ENCODE results near the gene S100A6. TPM values are rescaled to one million over a fixed set of nuclear protein-coding genes. Genes with fewer than 3 reads are reported as not detected.
"Not testable (repeated sequence)": the region's sequence is repeated elsewhere in the genome, so short reads cannot be mapped to it uniquely, and the experiment has no call there.

S100A6 gene
- total and polyA plus RNA-seq, 4 donors = 5.7 to 124 (median 28.7) TPM

DNA sequence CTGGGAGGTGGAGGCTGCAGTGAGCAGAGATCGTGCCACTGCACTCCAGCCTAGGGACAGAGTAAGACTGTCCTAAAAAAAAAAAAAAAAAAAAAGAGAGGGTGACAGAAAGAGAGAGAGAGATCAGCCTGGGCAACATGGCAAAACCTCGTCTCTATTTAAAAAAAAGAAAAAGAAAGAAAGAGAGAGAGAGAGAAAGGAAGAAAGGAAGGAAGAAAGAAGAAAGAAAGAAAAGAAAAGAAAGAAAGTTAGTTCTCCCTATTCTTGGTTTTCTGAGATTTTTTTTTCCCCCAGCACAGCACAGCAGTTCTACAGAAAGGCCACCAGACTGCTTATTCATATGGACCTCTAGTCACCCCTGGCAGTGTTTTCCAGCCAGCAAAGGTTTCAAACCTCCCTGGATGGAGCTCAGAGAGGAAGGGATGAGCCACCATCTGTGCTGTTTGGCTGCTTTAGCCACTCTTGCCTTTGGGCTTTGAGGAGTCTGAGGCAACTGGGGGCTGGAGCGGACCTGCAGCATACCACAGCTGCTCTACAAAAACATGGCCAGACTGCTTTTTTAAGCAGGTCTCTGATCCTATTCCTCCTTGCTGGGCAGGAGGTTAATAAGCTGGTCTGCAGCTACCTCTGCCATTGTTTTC lies 10.6 kb downstream of the S100A6 start:
- TF ChIP-seq YY1 (IDR thresholded peaks at IDR 0.05) (no peak), GABPA (IDR thresholded peaks at IDR 0.05 in 1 of 2, conservative IDR thresholded peaks at IDR 0.05 in 1 of 2) (no peak), SP1 (IDR thresholded peaks at IDR 0.05) (no peak), HNF4A (conservative IDR thresholded peaks at IDR 0.05) (no peak), FOXA2 (IDR thresholded peaks at IDR 0.05) (no peak), FOXA1 (IDR thresholded peaks at IDR 0.05) (no peak)
- TF ChIP-seq, protein P1, sequence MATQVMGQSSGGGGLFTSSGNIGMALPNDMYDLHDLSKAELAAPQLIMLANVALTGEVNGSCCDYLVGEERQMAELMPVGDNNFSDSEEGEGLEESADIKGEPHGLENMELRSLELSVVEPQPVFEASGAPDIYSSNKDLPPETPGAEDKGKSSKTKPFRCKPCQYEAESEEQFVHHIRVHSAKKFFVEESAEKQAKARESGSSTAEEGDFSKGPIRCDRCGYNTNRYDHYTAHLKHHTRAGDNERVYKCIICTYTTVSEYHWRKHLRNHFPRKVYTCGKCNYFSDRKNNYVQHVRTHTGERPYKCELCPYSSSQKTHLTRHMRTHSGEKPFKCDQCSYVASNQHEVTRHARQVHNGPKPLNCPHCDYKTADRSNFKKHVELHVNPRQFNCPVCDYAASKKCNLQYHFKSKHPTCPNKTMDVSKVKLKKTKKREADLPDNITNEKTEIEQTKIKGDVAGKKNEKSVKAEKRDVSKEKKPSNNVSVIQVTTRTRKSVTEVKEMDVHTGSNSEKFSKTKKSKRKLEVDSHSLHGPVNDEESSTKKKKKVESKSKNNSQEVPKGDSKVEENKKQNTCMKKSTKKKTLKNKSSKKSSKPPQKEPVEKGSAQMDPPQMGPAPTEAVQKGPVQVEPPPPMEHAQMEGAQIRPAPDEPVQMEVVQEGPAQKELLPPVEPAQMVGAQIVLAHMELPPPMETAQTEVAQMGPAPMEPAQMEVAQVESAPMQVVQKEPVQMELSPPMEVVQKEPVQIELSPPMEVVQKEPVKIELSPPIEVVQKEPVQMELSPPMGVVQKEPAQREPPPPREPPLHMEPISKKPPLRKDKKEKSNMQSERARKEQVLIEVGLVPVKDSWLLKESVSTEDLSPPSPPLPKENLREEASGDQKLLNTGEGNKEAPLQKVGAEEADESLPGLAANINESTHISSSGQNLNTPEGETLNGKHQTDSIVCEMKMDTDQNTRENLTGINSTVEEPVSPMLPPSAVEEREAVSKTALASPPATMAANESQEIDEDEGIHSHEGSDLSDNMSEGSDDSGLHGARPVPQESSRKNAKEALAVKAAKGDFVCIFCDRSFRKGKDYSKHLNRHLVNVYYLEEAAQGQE (IDR thresholded peaks at IDR 0.05) = no peak
- WGBS = 67% methylated on average over 3 of the region's 3 CpGs
- Histone ChIP-seq H3K27ac (ENCODE audit: low read depth in 1 of 2, low read length in 2 of 2) (no peak overlapping the region), H3K4me1 (ENCODE audit: control insufficient read depth in 4 of 4, insufficient read depth in 4 of 4, low read length in 3 of 4) (peaks cover 0 to 2% (median 0%) of the 10 kb centered on the region in 4 donors), H3K27me3 (ENCODE audit: control insufficient read depth in 4 of 4, insufficient read depth in 4 of 4, low read length in 3 of 4) (no peaks in the 10 kb centered on the region), H3K9ac (ENCODE audit: low read depth in 1 of 2, low read length in 2 of 2) (no peak overlapping the region), H3K4me3 (ENCODE audit: low read depth in 1 of 3, low read length in 3 of 3) (no peak overlapping the region), H3K9me3 (ENCODE audit: control insufficient read depth in 4 of 4, low read length in 3 of 4) (no peaks in the 10 kb centered on the region), H3K36me3 (ENCODE audit: control insufficient read depth in 4 of 4, insufficient read depth in 3 of 4, low read depth in 1 of 4, low read length in 3 of 4) (no peaks in the 10 kb centered on the region)
- no peak for DNase-seq (ENCODE audit: low spot score)

DNA sequence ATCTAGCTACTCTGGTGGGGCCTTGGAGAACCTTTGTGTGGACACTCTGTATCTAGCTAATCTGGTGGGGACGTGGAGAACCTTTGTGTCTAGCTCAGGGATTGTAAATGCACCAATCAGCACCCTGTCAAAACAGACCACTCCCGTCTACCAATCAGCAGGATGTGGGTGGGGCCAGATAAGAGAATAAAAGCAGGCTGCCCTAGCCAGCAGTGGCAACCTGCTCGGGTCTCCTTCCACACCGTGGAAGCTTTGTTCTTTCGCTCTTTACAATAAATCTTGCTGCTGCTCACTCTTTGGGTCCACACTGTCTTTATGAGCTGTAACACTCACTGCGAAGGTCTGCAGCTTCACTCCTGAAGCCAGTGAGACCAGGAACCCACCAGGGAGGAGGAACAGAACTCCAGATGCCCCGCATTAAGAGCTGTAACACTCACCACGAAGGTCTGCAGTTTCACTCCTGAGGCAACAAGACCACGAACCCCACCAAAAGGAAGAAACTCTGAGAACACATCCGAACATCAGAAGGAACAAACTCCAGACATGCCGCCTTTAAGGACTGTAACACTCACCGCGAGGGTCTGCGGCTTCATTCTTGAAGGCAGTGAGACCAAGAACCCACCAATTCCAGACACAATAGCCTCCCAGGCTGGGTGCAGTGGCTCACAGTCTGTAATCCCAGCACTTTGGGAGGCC lies 13.3 kb downstream of the S100A6 start:
- not testable (repeated sequence) for DNase-seq (ENCODE audit: low spot score)

DNA sequence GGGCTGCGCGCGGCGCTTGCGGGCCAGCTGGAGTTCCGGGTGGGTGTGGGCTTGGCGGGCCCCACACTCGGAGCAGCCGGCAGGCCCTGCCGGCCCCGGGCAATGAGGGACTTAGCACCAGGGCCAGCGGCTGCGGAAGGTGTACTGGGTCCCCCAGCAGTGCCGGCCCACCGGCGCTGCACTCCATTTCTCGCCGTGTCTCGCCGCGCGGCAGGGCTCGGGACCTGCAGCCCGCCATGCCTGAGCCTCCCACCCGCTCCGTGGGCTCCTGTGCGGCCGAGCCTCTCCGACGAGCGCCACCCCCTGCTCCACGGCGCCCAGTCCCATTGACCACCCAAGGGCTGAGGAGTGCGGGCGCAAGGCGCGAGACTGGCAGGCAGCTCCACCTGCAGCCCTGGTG lies 14.0 kb downstream of the S100A6 start:
- not testable (repeated sequence) for H3K36me3 ChIP-seq (ENCODE audit: control insufficient read depth in 4 of 4, insufficient read depth in 3 of 4, low read depth in 1 of 4, low read length in 3 of 4); DNase-seq (ENCODE audit: low spot score); H3K9me3 ChIP-seq (ENCODE audit: control insufficient read depth in 4 of 4, low read length in 3 of 4); H3K27me3 ChIP-seq (ENCODE audit: control insufficient read depth in 4 of 4, insufficient read depth in 4 of 4, low read length in 3 of 4); H3K4me1 ChIP-seq (ENCODE audit: control insufficient read depth in 4 of 4, insufficient read depth in 4 of 4, low read length in 3 of 4); H3K9ac ChIP-seq (ENCODE audit: low read depth in 1 of 2, low read length in 2 of 2); H3K27ac ChIP-seq (ENCODE audit: low read depth in 1 of 2, low read length in 2 of 2); H3K4me3 ChIP-seq (ENCODE audit: low read depth in 1 of 3, low read length in 3 of 3)
- WGBS = 97% methylated on average over 37 of the region's 37 CpGs

More for the DNA sequence above, 13.3 kb downstream of the S100A6 start:
- H3K27ac ChIP-seq (ENCODE audit: low read depth in 1 of 2, low read length in 2 of 2); H3K4me1 ChIP-seq (ENCODE audit: control insufficient read depth in 4 of 4, insufficient read depth in 4 of 4, low read length in 3 of 4); H3K36me3 ChIP-seq (ENCODE audit: control insufficient read depth in 4 of 4, insufficient read depth in 3 of 4, low read depth in 1 of 4, low read length in 3 of 4); H3K9ac ChIP-seq (ENCODE audit: low read depth in 1 of 2, low read length in 2 of 2); H3K9me3 ChIP-seq (ENCODE audit: control insufficient read depth in 4 of 4, low read length in 3 of 4); H3K4me3 ChIP-seq (ENCODE audit: low read depth in 1 of 3, low read length in 3 of 3); H3K27me3 ChIP-seq (ENCODE audit: control insufficient read depth in 4 of 4, insufficient read depth in 4 of 4, low read length in 3 of 4): not testable (repeated sequence)
- 78% methylated on average over 14 of the region's 14 CpGs for WGBS

DNA sequence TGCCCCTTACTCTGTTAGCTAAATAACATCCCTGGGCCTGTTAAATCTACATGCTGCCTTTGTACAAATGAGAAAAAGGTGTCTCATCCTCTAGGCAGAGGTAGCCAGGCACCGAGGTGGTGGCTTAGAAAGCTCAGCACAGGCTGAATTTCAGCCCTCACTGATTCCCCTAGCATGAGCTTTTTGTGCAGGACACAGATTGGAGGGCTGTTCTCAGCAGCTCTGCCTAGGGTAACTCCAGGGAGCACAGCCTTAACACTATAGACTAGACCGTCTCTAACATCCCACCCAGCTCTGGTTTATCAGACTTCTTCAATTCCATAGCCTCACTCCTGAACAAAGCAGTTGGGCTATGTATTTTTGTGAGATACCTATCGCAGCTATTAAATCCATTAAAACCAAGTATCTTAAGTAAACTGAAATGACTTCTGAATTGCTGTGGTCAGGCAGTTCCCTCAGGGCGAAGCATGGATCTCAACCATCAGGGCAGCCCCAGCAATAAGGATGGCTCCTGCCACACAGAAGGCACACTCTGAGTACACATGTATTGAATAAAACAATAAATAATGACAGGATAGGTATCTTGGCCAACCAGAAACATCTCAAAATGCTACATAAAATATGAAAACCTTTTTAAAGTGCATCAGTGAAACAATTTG lies 14.8 kb downstream of the S100A6 start:
- H3K9me3 ChIP-seq (ENCODE audit: control insufficient read depth in 4 of 4, low read length in 3 of 4) = no peaks in the 10 kb centered on the region
- H3K27me3 ChIP-seq (ENCODE audit: control insufficient read depth in 4 of 4, insufficient read depth in 4 of 4, low read length in 3 of 4) = no peaks in the 10 kb centered on the region
- 92% methylated on average over 4 of the region's 4 CpGs for WGBS
- peaks cover 0 to 1% (median 0%) of the 10 kb centered on the region in 4 donors for H3K4me1 ChIP-seq (ENCODE audit: control insufficient read depth in 4 of 4, insufficient read depth in 4 of 4, low read length in 3 of 4)
- no peak overlapping the region for H3K4me3 ChIP-seq (ENCODE audit: low read depth in 1 of 3, low read length in 3 of 3)
- DNase-seq (ENCODE audit: low spot score) = no peak
- H3K27ac ChIP-seq (ENCODE audit: low read depth in 1 of 2, low read length in 2 of 2) = no peak overlapping the region
- H3K36me3 ChIP-seq (ENCODE audit: control insufficient read depth in 4 of 4, insufficient read depth in 3 of 4, low read depth in 1 of 4, low read length in 3 of 4) = no peaks in the 10 kb centered on the region
- no peak overlapping the region for H3K9ac ChIP-seq (ENCODE audit: low read depth in 1 of 2, low read length in 2 of 2)
- TF ChIP-seq FOXA2 (IDR thresholded peaks at IDR 0.05) (no peak), EGR1 (IDR thresholded peaks at IDR 0.05; ENCODE audit: low read depth in 2 of 2) (no peak), RXRA (IDR thresholded peaks at IDR 0.05) (no peak), TAF1 (conservative IDR thresholded peaks at IDR 0.05) (no peak), SP1 (IDR thresholded peaks at IDR 0.05) (no peak), RAD21 (IDR thresholded peaks at IDR 0.05) (no peak), JUND (IDR thresholded peaks at IDR 0.05) (no peak)
- TF ChIP-seq, protein P2, sequence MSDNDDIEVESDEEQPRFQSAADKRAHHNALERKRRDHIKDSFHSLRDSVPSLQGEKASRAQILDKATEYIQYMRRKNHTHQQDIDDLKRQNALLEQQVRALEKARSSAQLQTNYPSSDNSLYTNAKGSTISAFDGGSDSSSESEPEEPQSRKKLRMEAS (IDR thresholded peaks at IDR 0.05) = no peak
- TF ChIP-seq, protein P3, sequence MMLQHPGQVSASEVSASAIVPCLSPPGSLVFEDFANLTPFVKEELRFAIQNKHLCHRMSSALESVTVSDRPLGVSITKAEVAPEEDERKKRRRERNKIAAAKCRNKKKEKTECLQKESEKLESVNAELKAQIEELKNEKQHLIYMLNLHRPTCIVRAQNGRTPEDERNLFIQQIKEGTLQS (IDR thresholded peaks at IDR 0.05) = no peak
- TF ChIP-seq, protein P4, sequence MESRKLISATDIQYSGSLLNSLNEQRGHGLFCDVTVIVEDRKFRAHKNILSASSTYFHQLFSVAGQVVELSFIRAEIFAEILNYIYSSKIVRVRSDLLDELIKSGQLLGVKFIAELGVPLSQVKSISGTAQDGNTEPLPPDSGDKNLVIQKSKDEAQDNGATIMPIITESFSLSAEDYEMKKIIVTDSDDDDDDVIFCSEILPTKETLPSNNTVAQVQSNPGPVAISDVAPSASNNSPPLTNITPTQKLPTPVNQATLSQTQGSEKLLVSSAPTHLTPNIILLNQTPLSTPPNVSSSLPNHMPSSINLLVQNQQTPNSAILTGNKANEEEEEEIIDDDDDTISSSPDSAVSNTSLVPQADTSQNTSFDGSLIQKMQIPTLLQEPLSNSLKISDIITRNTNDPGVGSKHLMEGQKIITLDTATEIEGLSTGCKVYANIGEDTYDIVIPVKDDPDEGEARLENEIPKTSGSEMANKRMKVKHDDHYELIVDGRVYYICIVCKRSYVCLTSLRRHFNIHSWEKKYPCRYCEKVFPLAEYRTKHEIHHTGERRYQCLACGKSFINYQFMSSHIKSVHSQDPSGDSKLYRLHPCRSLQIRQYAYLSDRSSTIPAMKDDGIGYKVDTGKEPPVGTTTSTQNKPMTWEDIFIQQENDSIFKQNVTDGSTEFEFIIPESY (IDR thresholded peaks at IDR 0.05) = no peak

All from liver (tissue), 9 donors.